SKM-1 (cell line): ENCODE measurements around the gene CROCC2.

ENCODE experiments used
- DNase-seq: peaks from one replicate; lab custom pipeline; 2025; ENCODE audit not compliant: unreplicated experiment; lab: John Stamatoyannopoulos, UW

Gene CROCC2

DNA sequence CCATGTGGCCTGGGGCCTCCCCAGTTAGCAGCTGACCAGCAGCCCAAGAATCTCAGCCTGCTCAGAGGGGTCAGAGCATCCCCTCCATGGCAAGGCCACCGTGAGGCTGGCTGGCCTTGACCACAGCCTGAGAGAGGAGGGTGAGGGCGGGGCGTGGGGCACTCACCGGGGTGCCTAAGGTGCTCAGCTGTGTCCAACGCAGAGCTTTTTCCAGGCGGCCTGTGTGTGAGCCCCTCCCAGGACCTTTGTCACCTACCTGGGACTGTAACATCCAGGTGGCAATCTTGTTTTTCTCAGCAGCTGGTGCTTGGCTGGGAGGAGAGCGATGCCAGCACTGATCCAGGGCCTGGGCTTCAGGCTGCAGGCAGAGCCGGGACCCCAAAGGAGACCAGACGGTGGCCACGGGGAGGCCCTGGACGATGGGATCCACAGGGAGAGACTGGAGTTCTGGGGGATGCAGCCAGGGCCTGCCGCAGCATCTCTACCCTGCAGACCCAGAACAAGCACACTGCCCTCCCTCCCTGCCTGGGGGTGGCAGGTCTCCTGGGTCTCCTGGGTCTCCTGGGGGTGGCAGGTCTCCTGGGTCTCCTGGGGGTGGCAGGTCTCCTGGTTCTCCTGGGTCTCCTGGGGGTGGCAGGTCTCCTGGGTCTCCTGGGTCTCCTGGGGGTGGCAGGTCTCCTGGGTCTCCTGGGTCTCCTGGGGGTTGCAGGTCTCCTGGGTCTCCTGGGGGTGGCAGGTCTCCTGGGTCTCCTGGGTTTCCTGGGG is 104.6 kb downstream of the CROCC2 start:
- DNase-seq: no peak

DNA sequence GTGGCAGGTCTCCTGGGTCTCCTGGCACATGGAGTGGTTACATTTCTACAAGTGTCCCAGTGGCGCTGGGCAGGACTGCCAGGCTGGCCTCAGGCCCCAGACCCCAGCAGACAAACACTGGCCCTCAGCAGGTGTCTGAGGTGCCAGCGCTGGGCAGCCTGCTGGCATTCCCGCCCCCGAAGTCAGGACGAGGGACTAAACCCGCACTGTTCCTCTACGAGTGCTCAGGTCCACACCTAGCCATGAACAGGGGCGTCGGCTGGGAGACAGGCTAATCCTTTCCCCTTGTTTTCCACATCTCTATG is 105.1 kb downstream of the CROCC2 start:
- DNase-seq: no peak

DNA sequence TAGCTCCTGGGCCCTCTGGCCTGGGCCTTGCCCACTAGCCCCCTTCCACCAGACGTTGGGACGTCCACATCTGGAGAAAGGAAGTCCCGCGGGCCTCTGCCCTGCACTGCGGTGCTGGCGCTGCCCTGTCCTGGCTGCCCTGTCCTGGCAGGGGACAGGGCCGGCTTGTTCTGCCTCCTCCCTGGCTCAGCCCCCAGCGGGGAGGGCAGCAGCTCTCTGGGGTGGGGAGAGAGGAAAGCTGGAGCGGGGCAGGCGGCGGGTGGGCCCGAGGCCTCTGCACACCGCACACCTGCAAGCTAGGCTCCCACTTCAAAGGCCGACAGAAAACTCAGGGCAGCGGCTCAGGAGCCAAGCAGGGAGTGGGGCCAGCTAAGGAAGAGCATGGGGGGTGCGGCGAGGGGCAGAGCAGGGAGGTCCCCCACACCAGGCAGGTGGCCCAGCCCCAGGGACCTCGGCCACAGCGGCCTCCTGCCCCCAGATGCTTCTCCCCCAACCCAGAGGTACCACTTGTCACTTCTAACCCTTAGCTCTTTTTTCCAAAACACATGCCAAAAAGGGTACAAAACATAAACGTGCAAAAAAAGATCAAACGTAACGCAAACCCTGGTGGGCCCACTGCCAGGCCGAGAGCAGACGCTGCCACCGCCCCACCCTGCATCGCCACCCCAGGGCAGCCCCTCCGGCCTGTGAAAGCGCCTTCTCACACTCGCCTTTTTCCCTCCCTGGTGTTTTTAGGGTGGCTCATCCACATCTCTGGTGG is 105.8 kb downstream of the CROCC2 start:
- DNase-seq: no peak

DNA sequence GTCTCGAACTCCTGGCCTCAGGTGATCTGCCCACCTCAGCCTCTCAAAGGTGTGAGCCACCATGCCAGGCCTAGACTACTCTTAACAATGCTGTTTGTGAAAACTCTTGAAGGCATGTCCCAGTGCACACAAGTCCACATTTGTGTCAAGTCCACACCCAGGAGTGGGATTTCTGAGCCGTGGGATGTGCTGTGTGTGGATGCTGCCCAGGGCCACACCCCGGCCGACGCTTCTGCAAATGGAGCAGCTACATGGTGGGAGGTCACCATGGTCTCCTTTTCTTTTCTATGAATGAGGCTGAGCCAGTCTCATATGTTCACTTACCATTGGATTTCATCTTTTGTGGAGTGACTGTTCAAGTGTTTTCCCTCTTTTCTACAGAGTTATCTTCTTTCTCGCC is 108.1 kb downstream of the CROCC2 start:
- DNase-seq: no peak

DNA sequence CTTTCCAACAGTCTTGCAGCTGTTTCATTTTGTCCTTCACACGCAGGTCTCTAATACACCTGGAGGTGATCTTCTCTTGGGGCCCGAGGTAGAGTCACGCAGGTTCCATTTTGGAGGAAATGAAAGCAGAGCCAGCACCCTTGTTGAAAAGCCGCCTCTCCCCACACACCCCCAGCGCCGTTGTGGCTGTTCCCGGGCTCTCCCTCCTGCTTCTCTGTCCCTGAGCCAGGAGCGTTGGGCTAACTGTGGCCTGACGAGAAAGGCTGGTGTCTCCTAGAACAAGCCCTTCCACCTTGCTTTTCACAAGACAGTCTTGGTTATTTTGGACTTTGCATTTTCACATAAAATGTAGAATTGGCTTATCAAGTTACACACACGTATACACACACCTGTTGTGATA is 108.6 kb downstream of the CROCC2 start:
- no peak for DNase-seq

DNA sequence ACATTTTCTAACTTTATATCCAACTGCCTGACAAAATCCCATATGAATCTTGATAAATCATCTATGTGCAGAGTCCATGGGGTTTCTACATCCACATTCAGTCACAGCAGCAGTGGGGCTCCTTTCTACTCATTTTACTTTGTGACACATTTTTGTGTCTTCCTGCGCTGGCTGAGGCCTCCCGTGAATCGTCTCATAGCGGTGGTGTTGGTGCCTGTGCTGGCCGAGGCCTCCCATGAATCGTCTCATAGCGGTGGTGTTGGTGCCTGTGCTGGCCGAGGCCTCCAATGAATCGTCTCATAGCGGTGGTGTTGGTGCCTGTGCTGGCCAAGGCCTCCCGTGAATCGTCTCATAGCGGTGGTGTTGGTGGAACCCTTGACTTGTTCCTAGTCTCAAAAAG is 109.3 kb downstream of the CROCC2 start:
- DNase-seq: no peak

DNA sequence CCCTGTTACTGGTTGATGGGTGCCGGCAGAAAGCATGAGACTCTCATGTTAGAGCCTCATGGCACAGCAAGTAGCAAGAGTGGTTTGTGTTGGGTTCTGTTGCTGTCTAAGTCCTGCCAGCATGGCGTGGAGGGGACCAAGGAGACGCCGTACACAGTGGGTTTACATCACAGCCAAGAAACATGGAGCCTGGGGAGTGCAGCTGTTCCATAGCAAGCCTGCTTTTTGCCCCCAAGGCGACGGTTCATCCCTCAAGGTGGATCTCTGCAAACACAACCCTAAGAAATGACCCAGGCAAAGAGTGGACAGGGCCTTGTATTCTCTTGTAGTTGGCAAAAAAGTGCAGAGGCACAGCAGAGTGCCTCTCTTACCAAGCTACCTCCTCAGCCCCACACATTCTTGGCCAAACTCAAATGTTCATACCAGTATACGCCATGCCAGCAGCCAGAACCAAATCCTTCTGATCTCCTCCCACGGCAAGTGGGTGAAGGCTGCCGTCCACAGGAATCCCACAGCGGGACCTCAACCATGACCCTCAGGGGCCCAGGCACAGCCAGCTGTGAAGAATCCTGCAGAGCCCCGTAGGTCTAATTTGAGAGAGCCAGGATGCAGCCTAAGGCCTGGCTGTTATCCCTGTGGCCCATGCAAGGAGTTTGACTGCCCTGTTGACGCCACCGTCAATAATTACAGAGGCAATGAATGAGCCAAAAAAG is 111.2 kb downstream of the CROCC2 start:
- no peak for DNase-seq

DNA sequence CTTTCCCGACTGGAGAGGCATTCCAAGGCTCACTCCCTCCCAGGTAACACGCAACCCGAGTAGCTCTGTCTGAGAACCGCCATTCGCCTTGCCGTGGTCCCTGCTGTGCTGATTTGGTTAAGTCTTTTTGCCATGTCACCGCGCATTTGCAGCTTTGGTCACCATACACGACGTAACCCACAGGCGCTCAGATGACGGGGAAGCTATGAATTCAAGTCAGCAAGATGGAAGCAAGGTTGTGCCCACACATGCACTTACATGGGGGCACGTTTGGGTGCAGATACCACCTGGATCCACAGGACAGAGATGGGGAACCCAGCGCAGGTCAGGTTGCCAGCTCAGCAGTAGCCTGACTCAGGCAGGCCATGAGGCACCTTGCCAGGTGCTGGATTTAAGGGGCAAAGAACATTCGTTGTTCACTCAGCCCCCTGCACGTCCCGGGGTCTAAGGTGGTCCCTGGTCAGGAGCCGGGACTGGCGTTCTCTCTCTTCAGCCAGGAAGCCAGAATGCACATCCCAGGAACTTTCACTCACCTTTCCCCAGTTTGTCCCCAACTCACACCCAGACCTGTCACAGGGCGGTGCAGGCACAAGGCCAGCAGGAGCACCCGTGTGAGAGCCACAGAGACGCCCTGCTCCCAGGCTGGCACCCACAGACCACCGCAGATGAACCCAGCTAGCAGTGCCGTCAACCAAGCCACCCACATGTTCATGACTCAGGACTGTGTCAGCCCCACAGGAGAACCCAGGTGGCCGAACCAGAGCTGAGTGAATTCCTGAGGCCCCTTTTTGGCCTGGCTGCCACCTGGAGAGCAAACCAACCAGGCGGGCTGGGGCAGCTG is 112.1 kb downstream of the CROCC2 start:
- no peak for DNase-seq

DNA sequence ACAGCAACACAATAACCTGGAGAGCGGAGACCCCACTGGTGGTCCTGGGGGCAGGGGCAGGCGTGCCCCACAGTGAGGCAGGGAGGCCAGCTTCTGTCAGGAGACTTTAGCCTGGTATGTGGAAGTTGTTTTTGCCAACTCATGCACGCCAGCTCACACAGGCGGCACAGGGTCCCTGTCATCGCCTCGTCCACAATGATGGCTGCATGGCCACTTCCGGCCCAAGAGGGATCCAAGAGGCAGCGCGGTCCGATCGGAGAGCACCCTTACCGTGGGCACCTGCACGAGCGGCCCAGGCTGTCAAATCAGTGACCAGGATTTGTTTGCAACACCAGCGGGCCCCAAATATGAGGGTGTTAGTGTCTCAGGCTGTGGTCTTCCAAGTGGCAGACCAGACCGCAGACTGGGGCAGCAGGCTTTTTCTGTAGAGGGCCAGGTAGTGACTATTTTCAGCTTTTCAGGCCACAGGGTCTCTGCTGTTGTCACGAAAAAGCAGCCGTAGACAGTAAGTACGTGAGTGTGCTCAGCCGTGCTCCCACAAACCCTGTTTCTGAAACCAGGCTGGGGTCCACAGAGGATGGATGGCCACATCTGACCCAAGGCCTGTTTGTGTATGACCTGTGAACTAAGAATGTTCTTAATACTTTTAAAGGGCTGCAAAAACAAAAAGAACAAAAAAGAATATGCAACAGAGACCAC is 113.5 kb downstream of the CROCC2 start:
- no peak for DNase-seq

DNA sequence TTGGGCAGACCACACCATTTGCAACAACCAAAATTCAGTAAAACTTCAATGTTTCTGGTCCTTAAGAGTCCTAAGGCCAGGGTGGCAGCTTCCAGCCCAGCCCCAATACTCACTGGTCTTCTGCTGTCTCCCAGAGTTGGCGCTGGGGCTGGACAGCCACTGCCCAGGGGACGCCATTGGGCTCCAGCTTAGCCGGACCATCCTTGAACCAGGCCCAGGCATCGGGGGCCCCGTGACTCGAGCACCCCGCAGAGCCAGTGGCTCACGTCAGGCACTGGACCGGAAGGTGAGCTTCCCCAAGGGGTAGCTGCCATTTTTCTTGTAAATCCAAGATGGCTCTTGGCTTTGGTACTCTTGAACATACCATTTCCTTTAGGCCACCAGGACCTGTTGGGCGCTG is 114.1 kb downstream of the CROCC2 start:
- no peak for DNase-seq

DNA sequence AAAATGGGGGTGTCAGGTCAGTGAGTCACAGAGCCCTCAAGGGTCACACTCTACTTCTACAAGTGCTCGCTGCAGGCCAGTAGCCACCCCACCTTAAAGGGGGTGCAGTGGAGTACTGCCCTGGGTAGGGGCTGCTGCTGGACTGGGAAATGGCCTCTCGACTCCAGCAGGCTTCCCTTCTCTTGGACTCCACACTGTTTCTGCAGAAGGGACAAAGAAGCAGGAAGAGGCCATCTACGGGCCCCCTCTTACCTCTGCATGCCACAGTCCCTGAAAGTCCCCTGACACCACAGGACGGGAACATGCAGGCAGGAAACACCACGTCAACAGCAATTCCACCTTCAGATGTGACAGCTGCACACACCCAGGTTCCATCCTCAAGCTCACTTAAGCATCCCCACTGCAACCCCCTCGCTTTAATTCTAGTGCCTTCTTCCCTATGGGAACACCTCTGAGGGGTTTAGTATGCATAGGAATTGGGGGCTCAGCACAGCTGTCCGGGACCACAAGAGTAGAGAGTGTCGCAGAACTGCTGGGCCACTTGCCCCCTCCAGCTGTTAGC is 114.6 kb downstream of the CROCC2 start:
- no peak for DNase-seq

DNA sequence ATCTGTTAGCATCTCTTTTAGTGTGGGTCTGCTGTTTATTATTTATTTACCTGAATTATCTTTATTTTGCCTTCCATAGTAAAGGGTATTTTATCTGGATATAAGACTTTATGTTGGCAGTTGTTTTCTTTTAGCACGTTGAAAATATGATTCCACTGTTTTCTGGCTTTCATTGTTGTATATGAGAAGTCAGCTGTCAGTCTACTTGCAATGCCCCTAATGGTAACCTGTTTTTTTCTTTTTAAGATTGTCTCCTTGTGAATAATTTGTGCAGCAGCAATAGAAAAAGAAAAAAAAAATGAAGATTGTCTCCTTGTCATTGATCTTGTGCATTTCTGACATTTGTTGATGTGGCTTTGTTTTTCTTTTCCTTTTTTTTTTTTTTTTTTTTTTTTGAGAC is 119.5 kb downstream of the CROCC2 start:
- DNase-seq: no peak

DNA sequence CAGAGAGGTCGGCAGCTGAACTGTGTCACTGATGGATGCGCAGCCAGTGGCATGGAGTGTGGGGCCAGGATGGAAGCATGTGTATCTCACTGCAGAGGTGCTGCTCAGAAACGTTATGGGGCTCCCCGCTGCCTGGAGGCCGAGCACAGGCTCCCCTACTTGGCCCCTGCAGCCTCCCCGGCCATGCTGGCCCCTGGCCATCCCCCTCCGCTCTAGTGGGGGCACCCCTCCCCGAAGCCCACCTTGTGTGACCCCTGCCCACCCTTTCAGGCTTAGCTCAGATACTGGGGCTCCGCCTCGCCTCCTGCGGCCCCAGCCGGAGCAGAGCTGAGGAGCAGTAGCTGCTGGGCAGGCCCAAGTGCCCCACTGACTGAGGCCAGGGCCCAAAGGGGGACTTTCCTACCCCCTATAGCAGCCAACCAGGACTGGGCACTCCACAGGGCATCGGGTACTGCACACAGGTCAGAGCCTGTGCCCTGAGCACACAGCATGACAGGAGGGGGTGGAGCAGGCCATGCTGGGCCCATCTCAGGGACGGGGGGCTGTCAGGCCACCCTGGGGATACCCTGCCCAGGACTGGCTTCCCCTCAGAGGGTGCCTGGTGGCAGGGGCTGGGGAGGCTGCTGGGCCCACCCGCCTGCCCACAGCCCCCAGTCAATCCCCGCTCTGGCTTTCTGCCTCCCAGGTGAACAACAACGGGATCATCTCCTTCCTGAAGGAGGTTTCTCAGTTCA is 123.6 kb downstream of the CROCC2 start:
- DNase-seq: no peak

DNA sequence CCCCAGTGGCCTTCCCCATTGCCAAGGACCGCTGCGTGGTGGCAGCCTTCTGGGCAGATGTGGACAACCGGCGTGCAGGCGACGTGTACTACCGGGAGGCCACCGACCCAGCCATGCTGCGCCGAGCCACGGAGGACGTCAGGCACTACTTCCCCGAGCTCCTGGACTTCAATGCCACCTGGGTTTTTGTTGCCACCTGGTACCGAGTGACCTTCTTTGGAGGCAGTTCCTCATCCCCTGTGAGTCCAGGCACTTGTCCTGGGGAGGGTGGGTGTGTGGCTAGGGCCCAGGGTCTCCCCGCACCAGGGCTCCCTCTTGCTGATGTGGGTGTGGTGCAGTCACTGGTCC is 124.2 kb downstream of the CROCC2 start:
- no peak for DNase-seq

DNA sequence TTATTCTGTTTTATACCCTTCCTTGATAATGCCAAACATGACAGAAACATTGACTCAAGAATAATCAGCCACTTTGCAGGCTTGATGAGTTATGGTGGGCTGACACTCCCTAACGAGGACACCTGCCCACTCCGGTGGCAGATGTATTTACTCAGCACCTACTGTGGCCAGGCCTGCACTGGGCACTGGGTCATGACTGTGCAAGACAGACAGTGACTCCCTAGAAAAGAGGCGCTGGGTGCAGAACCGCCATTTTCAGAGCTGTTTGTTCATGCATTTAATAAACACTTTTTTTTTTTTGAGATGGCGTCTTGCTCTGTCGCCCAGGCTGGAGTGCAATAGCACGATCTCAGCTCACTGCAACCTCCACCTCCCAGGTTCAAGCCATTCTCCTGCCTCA is 124.7 kb downstream of the CROCC2 start:
- DNase-seq: no peak

DNA sequence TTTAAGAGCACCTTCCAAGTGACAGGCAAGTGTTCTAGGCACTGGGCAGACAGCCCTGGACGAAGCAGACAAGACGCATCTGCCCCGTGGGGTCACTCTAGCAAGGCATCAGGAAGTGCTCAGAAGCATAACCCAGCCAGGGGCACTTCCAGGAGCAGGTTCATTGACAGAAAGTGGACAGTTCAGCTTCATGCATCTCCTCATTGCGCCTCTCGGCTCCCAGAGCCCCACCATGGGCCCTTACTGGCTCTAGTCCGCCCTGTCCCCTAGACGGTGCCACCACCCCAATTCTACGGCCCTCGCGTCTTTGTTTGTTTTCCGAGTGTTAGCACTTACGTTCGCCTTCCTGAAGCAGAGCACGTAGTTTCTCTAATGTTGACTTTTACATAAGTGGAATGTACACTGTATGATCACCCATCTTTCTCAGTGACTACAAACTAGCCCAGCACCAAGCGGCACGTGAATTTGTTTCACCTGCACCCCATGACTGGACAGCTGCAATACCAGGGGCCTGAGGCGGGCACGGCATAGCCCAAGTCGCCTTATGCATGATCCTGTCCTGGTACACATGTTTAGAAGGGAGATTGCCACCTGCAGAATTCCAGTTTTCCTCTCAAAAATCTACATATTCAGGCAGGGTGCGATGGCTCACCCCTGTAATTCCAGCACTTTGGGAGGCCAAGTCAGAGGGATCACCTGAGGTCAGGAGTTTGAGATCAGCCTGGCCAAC is 125.5 kb downstream of the CROCC2 start:
- no peak for DNase-seq

DNA sequence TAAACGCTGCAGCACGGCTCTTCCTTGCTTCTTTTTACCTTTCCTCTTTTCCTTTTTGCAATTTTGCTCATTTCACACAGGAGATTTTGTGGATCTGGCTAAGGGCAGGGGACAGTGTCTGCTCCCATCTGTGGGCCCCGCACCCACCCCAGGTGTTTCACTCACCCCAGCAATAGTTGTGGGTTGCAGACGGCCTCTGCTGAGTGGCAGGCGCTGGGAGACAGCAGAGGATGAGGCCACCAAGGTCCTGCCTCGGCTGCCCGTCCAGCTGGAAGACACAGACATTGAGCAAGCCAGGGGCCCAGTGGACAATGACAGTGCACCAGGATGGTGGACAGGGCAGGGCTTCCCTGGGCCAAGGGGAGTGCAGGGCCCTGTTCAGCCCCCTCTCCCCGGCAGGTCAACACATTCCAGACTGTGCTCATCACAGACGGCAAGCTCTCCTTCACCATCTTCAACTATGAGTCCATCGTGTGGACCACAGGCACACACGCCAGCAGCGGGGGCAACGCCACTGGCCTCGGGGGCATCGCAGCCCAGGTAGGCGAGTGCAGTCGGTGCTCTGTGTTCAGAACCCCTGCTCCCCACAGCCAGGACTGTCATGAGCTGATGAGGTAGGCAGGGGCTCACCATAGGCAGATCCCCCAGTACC is 127.3 kb downstream of the CROCC2 start:
- DNase-seq: no peak

DNA sequence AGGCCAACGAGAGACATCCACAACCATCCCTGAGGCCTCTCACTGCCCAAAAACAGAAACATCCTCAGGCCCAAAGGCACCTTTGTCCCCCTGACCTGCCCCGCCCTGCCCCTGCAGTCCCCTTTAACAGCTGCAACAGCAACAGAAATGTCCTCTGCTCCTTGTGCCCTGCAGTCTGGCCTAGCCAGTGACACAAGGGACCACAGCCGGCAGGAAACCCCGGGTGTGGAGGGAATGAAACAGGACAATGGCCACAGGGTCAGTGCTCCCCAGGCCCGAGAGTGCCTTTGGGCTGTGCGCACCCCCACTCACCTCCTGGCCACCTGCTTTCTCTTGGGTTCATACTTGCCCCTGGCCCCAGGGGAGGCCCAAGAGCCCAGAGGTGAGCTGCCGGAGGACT is 127.9 kb downstream of the CROCC2 start:
- DNase-seq: no peak
